HG03064 (cell line): ENCODE measurements around the gene RNF112.
"Not testable (repeated sequence)": the region's sequence is repeated elsewhere in the genome, so short reads cannot be mapped to it uniquely, and the experiment has no call there.

Experiments
- ATAC-seq: cut with Tn5 transposase; IDR thresholded peaks from one replicate; pipeline ENCODE4 v1.9.1; 2021; ENCODE audit warnings: low read depth; ENCODE audit not compliant: unreplicated experiment

RNF112 gene

DNA sequence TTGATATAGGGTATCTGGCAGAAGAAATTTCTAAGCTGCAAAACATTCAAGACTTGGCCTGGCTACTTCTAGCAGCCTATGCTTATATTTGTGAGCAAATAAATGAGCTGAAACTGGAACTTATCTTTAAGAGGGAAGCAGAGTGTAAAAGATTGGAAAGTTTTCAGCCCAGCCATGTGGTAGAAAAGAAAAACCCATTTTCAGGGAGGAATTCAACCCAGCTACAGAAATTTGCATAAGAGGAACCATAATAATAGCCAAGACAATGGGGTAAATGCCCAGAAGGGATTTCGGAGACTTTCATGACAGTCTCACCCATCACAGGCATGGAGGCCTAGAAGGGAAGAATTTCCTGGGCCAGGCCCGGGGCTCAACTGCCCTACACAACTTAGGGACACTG lies 31.7 kb downstream of the RNF112 start:
- no peak for ATAC-seq

- ATAC-seq = no peak
These were observed 32.1 kb downstream of the RNF112 start for GRCh38 chr17:19443148-19443547.

GRCh38 chr17:19445105-19445504 lies 34.1 kb downstream of the RNF112 start:
- no peak for ATAC-seq

- not testable (repeated sequence) for ATAC-seq
These were observed 35.5 kb downstream of the RNF112 start for GRCh38 chr17:19446577-19446976.

DNA sequence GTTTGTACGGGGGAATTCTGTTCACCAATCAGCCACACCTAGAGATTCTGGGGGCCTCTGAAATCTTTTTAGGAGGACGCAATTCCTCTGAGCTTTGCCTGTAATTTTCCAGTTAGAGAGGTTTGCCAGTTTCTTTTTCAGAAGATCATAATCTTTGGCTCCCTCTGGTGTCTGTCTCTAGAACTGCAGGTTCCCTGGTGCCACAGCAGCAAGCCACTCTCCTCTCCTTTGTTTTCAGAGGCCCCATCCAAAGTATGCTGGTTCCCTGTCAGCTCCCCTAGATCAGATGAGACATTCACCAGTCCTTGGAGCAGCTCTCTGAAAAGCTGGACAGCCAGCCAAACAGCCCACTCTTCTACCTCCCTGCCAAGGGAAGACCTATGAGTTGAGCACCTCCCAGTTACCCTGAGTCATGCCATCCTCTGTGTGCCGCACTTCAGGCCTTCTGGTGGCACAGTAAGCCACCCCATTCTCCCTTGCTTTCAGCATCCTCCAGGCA lies 36.1 kb downstream of the RNF112 start:
- no peak for ATAC-seq

GRCh38 chr17:19448341-19449268 lies 37.6 kb downstream of the RNF112 start:
- ATAC-seq = no peak

- no peak for ATAC-seq
These were observed 38.6 kb downstream of the RNF112 start for GRCh38 chr17:19449656-19450055.

DNA sequence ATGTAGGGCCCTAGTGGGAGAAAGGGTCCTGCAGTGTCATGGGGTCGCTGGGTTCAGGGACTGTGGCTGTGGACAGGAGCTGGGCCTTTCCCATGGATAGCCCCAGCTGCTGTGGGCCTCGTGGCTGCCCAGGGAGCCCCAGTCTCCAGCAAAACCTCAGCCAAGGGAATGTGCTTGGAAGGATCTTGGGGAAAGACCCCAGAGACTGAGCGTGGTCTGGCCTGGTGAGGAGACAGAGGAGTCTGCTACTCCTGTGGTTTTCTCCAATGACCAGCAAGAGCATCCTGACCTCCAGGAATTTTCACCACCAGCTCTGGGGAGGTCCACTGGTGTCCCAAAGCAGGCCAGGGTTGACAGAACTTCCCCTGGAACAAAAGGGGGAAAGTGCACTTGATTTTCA lies 42.3 kb downstream of the RNF112 start:
- no peak for ATAC-seq

DNA sequence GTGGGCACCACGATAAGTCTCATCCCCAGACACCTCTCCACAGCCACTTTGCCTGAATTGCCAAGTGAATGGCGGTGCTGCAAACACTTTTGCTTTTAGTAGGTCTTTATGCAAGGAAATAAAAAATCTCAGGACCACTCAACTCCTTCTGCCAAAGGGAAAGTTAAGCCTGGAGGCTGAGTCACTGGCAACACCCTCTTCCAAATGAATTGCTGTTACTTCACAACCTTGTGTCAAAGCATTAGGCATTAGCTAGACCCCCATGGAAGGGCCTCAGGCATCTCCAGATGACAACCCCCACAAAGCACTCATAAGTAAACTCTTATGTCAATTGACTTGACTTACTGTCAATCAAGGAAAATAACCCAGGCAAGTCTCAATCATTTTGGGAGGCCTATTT lies 43.0 kb downstream of the RNF112 start:
- no peak for ATAC-seq

DNA sequence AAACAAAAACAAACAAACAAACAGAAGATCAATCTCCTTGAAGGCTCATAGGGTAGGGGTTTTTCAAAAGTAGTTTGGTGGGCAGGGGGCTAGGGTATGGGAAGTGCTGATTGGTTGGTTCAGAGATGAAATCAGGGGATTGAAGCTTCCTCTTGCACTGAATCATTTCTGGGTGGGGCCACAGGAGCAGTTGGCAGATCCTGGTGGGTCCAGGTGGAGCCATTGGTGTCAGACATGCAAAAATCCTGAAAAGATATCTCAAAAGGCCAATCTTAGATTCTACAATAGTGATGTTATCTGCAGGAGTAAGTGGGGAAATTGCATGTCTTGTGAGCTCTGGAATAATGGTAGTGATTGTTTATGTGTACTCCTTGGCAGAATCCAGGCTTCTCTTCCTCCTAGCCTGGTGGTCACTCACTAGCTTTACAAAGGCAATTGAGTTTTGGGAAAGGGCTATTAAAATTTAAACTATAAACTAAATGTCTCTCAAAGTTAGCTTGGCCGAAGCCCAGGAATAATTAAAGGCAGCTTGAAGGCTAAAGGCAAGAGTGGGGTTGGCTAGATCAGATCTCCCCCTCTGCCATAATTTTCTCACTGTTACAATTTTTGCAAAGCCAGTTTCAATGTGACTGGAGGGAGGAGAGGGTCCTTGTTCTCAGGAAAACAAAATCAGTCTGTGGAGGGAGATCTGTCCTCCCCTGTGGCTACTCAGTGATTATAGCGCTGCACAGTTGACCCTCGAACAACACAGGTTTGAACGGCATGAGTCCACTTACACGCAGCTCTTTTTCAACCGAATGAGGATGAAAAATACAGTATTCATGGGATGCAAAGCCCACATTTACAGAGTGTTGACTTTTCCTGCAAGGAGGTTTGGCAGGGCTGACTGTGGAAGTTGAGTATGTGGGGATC lies 45.2 kb downstream of the RNF112 start:
- no peak for ATAC-seq

- no peak for ATAC-seq
These were observed 46.0 kb downstream of the RNF112 start for GRCh38 chr17:19457046-19457445.

DNA sequence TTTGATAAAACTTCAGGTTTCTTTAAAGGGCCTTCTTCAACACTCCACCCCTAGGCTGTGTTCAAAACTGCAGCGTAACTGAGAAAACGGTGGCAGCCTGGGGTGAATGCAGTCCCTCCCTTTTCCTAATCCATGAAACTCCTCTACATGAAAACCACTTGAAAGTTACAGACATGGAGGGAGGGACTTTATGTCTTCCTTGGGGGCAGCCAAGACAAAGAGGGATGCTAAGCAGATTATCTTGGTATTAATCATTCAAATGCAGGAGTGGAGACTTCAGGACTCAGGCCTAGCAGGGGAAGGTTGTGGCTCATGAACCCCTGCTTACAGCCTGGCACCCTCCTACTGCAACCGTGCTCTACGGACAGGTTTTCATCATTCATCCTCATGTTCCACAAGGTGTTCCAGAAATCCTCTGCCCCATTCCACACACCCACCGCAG lies 46.8 kb downstream of the RNF112 start:
- no peak for ATAC-seq

GRCh38 chr17:19458481-19458880 lies 47.4 kb downstream of the RNF112 start:
- ATAC-seq = not testable (repeated sequence)

- ATAC-seq = not testable (repeated sequence)
These were observed 48.1 kb downstream of the RNF112 start for GRCh38 chr17:19459018-19459655.

DNA sequence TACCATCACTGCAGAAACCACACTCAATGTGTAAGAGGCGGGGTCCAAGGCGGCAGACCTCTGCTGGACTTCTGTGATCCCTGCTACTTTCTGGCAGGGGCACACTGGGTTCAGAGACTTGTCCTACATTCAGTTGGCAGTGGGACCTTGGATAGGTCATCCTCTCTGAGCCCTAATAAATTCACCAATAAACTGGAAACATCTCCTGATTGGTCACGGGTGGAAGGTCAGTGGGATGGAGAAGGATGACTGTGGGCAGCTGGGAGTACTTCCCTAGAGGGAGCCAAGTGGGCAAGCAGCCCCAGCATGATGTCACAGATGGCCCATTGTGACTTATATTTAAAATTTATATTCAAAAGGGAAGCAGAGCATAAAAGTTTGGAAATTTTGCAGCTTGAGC lies 49.7 kb downstream of the RNF112 start:
- ATAC-seq = no peak

- no peak for ATAC-seq
These were observed 50.1 kb downstream of the RNF112 start for GRCh38 chr17:19461116-19461515.

DNA sequence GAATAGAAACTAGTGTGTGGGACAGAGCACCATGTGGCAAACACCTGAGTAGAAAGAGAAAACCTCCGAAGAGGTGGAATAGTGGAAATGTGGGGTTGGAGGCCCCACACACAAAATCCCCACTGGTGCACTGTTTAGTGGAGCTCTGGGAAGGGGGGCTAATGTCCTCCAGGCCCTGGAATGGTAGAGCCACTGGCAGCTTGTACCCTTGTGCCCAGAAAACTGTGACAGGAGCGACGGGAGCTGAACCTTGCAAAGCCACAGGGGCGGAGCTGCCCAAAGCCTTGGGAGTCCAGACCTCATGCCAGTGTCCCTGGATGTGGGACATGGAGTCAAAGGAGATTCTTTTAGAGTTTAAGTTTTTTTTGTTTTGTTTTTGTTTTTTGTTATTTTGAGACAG lies 50.6 kb downstream of the RNF112 start:
- no peak for ATAC-seq

GRCh38 chr17:19462456-19463035 lies 51.5 kb downstream of the RNF112 start:
- not testable (repeated sequence) for ATAC-seq

DNA sequence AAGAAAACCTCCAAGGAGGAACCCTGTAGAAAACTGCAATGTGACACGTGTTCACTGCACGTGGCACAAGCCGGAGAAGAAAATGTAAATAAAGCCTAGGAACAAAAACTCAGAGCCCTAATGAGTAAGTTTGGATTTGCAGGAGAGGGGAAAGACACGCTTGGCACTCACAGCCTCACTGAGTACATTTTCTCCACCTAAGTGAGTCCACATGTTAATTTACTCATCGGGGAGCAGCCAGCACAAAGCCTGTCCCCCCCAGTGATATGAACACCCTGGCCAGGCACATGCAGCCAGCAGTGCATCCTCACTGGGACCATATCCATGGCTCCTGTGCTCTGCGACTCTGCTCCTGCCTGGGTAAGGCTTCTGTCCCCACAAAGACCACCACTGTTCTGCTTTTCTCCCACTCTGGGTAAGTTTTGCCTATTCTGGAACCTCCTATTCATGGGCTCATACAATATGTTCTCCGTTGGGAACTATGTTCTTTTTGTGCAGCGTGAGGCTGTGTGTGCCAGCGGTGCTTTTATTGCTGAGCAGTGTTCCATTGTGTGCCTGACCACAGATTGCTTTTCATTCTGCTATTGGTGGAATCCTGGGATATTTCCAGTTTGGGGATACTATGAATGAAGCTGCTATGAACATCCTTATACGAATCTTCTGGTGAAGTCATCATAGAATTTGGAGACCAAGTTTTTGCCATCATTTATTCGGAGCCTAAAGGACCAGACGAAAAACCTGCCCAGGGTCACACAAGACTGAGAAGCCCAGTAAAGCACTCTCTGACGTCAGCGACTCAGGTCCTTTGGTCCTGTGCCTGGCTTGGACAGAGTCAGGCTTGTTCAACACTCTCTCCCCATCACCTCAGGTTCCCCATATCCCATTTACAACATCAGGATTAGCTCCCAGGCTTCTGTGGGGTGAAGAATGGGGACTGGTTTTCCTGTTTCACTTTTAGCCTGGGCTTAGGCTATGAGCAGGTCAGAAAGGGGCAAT lies 53.3 kb downstream of the RNF112 start:
- no peak for ATAC-seq
